Measurements from ENCODE around the gene JAML. TPM values are rescaled to one million over a fixed set of nuclear protein-coding genes. Genes with fewer than 3 reads are reported as not detected.
A peak's percentile ranks its signal among the peaks of the same experiment; 100 is the strongest.

Gene JAML
- total RNA-seq, 2 experiments from 2014 or later = 140 to 144 TPM

DNA sequence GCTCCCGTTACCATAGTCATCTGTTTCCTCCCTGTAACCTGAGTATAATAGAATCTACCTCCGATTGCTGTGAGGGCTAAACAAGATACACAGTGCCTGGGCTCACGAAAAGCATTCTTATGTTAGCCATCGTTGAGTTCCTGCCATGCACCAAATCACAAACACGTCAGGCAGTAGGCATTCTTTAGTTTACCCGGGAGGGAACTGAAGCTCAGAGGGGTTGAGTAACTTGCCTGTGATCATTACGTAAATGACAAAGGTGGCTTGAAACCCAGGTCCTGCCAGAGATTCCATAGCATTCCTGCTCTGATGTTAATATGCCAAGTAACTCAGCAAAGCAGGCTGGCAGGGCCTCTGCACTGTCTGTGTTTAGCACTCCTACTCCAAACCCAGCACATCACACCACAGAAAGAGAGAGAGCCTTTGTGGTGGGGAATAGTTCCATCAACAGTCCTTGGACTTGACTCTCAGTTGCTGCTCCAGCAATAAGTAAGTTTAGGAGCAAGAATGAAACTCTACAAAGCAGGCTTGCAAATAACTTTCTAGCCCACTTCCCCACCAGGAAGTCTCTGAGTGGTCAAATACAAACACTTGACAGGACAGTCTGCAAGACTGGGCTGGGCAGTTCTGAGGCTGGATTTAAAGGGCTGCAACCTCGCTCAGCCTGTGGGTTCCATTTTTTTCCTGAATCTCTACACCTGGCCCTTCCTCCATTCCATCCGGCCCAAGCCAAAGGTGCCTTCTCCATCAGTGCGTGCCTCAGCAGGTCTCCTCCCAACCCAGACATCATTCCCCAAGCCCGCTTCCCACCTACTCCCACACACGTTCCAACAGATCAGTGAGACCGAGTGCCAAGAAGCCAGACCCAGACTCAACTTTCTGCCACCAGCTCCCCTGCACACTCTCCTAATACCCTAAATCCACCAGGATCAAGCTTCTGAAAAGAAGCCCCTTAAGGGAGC, 49.5 kb downstream of the JAML start:
- no peak overlapping the region for H3K27ac Mint-ChIP-seq

DNA sequence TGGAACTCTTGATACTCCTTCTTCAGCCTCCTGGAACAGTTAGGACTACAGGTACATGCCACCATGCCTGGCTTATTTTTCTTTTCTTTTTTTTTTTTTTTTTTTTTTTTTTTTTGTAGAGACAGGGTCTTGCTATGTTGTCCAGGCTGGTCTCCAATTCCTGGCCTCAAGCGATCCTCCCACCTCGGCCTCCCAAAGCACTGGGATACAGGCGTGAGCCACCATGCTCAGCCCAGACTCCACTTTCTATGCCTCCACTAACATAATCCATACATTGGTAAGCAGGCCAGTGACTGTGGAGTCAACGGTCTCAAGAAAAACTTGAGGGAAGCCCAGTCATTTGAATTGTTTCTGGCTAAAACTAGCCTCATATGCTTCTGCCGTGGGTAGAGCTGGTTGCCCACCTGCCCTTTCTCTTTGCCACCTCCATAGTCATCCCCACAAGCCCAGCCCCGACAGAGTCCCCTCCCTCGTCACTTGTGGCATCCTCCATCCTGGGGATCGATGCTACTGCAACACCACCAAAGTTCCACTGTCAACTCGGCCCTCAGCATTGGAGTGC, 50.7 kb downstream of the JAML start:
- H3K4me1 Mint-ChIP-seq (ENCODE audit: low read depth) = peaks cover 10% of the 10 kb centered on the region
- H3K27me3 Mint-ChIP-seq (ENCODE audit: low read depth) = peaks cover 18% of the 10 kb centered on the region
- no peaks in the 10 kb centered on the region for H3K9me3 Mint-ChIP-seq (ENCODE audit: insufficient read depth)
- no peaks in the 10 kb centered on the region for H3K36me3 Mint-ChIP-seq (ENCODE audit: low read depth)
- H3K4me3 Mint-ChIP-seq = no peak overlapping the region
- POLR2A ChIA-PET = no interaction called here
- ATAC-seq (no peak), DNase-seq (no peak)
- CTCF ChIA-PET = interaction anchor here (4.5 kb wide), 1 partner anchor 17 kb away, joined by 83 read pairs; no protein-coding TSS in a partner anchor
- H3K27ac Mint-ChIP-seq = no peak overlapping the region

More for the DNA sequence above, 49.5 kb downstream of the JAML start:
- Mint-ChIP-seq H3K9me3 (ENCODE audit: insufficient read depth) (no peaks in the 10 kb centered on the region), H3K36me3 (ENCODE audit: low read depth) (no peaks in the 10 kb centered on the region), H3K4me1 (ENCODE audit: low read depth) (peaks cover 10% of the 10 kb centered on the region), H3K4me3 (no peak overlapping the region), H3K27me3 (ENCODE audit: low read depth) (peaks cover 15% of the 10 kb centered on the region)
- POLR2A ChIA-PET = no interaction called here
- CTCF ChIA-PET = no interaction called here
- DNase-seq = no peak
- ATAC-seq = no peak

DNA sequence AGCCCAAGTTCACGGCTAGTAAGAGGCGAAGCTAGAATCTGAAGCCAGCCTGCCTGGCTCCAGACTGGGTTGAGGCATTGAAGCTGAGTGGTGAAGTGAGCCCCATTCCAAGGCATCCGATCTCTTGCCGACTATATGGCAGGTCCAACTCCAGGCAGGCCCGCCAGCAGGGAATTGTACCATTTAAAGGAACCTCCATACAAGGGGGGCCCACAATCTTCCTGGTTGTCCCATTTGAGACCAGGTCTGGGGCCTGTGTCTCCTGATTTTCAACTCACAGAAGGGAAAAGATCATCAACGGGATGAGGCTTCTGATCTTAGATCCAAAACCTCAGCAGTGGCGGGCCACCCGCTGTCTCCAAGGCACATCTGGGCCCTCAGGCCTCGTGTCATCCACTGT, 52.5 kb downstream of the JAML start:
- Mint-ChIP-seq H3K27me3 (ENCODE audit: low read depth) (peaks cover 20% of the 10 kb centered on the region), H3K36me3 (ENCODE audit: low read depth) (no peaks in the 10 kb centered on the region), H3K9me3 (ENCODE audit: insufficient read depth) (no peaks in the 10 kb centered on the region), H3K27ac (no peak overlapping the region), H3K4me1 (ENCODE audit: low read depth) (peaks cover 10% of the 10 kb centered on the region), H3K4me3 (no peak overlapping the region)
- POLR2A ChIA-PET = no interaction called here
- CTCF ChIA-PET = interaction anchor here (0.6 to 4.6 kb wide), 46 partner anchors 8 to 716 kb away, joined by 3 to 100 read pairs (median 4); no protein-coding TSS in a partner anchor
- ATAC-seq = no peak
- no peak for DNase-seq

DNA sequence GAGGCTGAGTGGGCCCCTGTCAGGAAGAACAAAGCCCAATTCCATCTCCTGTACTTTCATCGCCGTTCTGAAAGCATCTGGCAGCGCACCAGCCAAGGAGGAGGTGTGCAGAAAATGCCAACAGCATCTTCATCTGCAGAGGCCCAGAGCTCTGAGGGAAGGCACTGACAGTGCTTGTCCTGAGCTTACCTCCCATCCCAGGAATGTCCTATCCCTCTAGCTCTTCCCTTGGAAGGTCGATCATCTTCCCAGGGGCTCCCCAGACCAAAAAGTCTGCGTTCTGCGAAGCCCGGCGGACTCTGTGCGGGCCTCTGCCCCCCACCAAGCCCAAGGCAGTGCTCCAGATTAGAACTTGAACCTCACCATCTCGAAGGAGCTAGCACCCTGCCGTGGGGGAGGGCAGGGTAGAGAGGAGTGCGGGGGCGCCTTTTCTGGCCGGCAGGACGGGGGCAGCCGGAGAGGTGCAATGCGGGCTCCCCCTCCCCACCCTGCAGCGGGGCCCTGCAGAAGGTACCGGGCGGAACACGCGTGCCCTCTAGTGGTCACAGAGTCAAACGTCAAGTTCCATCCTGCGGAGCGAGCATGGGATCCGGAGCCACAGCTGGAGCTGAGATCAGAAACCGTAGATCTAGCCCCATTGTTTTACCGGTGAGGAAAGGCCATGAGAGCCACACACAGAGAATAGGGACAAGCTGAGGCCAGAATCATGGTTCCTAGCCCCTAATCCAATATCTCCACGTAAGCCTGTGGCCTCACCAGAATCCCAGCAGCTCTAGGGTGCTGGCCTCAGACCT, 53.3 kb downstream of the JAML start:
- Mint-ChIP-seq H3K36me3 (ENCODE audit: low read depth) (no peaks in the 10 kb centered on the region), H3K27ac (no peak overlapping the region), H3K4me3 (no peak overlapping the region), H3K4me1 (ENCODE audit: low read depth) (peaks cover 10% of the 10 kb centered on the region), H3K9me3 (ENCODE audit: insufficient read depth) (no peaks in the 10 kb centered on the region), H3K27me3 (ENCODE audit: low read depth) (peaks cover 16% of the 10 kb centered on the region)
- DNase-seq (peak; percentile 82), ATAC-seq (peak; percentile 90)
- ChIA-PET CTCF (interaction anchor here (0.6 to 4.6 kb wide), 67 partner anchors 8 to 715 kb away, joined by 3 to 100 read pairs (median 4); partner anchors contain the start of gene SCN4B), POLR2A (interaction anchor here (0.9 kb wide), 1 partner anchor 15 kb away, joined by 4 read pairs; no protein-coding TSS in a partner anchor)

DNA sequence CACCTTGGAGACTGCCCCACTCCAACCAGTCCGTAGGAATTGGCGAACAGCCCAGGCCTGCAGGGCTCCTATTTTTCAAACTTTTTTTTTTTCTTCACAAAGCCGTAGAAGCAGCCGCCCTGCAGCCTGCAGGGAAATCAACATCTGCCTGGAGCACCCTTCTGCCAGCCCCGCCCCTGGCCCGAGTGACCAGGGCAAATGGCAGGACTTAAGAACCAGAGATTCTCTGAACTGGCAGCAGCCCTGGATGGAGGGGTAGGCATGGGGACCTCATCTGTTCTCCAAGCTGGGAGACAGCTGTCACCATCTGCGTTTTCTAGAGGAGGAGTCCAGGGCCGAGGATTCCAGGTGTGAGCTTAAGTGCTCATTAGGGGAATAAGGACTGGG, 53.9 kb downstream of the JAML start:
- Mint-ChIP-seq H3K27ac (no peak overlapping the region), H3K9me3 (ENCODE audit: insufficient read depth) (no peaks in the 10 kb centered on the region), H3K27me3 (ENCODE audit: low read depth) (peaks cover 10% of the 10 kb centered on the region), H3K36me3 (ENCODE audit: low read depth) (no peaks in the 10 kb centered on the region), H3K4me3 (no peak overlapping the region), H3K4me1 (ENCODE audit: low read depth) (peaks cover 10% of the 10 kb centered on the region)
- ATAC-seq (no peak), DNase-seq (no peak)
- CTCF ChIA-PET = interaction anchor here (0.7 to 4.6 kb wide), 48 partner anchors 10 to 441 kb away, joined by 3 to 100 read pairs (median 5); partner anchors contain the start of gene SCN4B
- POLR2A ChIA-PET = interaction anchor here (0.9 kb wide), 1 partner anchor 14 kb away, joined by 4 read pairs; no protein-coding TSS in a partner anchor

DNA sequence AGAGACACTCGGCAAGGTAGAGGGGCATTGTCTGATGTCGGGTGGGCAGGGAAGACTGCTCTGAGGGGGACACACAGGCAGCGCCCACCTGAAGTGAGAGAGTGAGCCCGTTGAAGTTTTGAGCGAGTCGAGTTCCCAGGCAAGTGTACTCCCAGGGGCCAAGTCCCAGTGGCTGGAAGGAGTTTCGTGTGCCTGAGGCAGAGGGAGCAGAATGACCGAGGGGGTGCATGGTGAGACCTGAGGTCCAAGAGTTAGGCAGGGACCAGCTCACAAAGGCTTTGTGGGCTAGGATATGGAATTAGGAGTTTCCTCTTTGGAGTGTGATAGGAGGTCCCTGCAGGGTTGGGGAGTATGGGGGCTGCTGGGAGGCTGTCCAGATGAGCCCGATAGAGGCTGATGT, 54.6 kb downstream of the JAML start:
- H3K27ac Mint-ChIP-seq = no peak overlapping the region
- ATAC-seq (no peak), DNase-seq (no peak)
- H3K36me3 Mint-ChIP-seq (ENCODE audit: low read depth) = no peaks in the 10 kb centered on the region
- peaks cover 6% of the 10 kb centered on the region for H3K4me1 Mint-ChIP-seq (ENCODE audit: low read depth)
- POLR2A ChIA-PET = no interaction called here
- CTCF ChIA-PET = interaction anchor here (0.6 to 4.6 kb wide), 7 partner anchors 11 to 134 kb away, joined by 3 to 100 read pairs (median 26); partner anchors contain the start of gene CD3E
- peaks cover 7% of the 10 kb centered on the region for H3K27me3 Mint-ChIP-seq (ENCODE audit: low read depth)
- no peaks in the 10 kb centered on the region for H3K9me3 Mint-ChIP-seq (ENCODE audit: insufficient read depth)
- H3K4me3 Mint-ChIP-seq = no peak overlapping the region

DNA sequence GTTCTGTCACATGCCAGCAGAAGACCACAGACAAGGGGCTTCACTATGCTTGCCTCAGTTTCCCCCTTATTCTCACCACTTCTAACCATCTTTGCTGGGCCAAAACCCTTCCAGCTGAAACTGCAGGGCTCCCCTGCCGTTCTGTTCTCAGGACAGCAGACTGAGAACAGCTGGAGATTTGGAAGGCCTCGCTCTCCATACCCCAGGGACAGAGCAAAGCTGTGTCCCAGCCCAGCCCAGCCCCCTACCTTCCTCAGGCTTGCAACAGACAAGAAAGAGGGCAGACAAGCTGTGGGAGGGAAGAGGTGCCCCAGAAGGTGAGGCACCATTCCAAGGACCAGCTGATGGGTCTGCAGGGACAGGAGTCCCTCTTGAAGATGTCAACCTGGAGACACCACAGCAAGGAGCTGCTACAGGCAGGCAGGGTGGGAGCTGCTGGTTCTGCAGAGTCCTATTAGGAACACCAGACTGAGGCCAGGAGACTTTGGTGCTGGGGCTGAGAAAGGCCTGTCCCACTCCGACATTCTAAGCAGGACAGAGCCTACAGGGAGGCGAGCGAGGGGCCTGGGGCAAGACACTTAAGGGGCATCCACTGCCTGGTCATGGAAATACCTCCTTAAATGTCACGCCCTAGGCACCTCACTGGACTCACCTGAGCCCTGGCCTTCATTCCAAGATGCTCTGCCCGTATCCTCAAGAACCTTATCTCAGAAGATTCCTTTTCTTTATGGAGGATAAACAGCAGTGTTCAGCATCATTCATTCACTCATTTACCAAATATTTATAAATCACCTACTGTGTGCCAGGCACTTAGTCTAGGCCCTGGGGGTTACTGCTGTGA, 55.3 kb downstream of the JAML start:
- CTCF ChIA-PET = interaction anchor here (0.9 to 4.6 kb wide), 5 partner anchors 11 to 135 kb away, joined by 3 to 100 read pairs (median 44); partner anchors contain the start of gene CD3E
- DNase-seq = no peak
- ATAC-seq = no peak
- Mint-ChIP-seq H3K4me1 (ENCODE audit: low read depth) (peaks cover 6% of the 10 kb centered on the region), H3K36me3 (ENCODE audit: low read depth) (no peaks in the 10 kb centered on the region), H3K27ac (no peak overlapping the region), H3K4me3 (no peak overlapping the region), H3K27me3 (ENCODE audit: low read depth) (peaks cover 9% of the 10 kb centered on the region), H3K9me3 (ENCODE audit: insufficient read depth) (no peaks in the 10 kb centered on the region)
- POLR2A ChIA-PET = no interaction called here

DNA sequence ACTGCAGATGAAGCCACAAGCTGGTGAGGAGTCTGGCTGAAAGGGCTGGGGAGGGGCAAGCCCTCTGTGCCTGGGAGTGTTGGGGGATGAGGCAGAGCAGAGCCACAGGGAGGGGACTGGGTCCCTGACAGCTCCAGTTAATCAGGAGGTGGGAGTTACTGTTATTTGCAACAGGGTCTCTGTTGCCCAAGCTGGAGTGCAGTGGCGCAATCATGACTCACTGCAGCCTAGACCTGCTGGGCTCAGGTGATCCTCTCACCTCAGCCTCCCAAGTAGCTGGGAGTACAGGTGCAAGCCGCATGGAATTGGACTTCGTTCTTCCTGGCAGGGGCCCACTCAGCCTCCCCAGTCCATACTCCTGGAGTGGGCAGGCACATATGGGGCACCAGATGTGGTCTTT, 56.1 kb downstream of the JAML start:
- ATAC-seq (no peak), DNase-seq (no peak)
- Mint-ChIP-seq H3K4me3 (no peak overlapping the region), H3K27me3 (ENCODE audit: low read depth) (peaks cover 11% of the 10 kb centered on the region), H3K27ac (no peak overlapping the region), H3K4me1 (ENCODE audit: low read depth) (peaks cover 6% of the 10 kb centered on the region), H3K36me3 (ENCODE audit: low read depth) (no peaks in the 10 kb centered on the region), H3K9me3 (ENCODE audit: insufficient read depth) (no peaks in the 10 kb centered on the region)
- ChIA-PET CTCF (interaction anchor here (0.5 to 4.6 kb wide), 2 partner anchors 23 to 742 kb away, joined by 3 to 100 read pairs; no protein-coding TSS in a partner anchor), POLR2A (no interaction called here)

DNA sequence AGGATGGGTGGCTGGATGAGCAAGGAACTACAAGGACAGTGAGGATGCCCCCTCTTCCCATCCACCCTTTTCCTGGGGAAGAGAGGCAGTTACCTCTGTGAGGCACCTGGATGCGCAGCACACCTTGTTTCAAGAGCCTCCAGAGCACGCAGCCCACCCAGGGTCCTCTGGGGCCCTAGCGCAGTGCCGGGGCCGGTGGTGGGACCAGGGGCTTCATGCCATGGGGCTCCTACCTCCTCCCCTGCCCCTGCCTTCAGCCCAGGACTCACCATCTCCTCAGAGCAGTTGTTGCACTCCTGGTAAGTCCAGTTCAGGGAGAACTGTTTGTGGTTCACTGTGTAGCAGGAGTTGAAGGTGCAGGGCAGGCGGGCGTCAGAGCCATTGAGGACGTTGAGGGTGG, 56.5 kb downstream of the JAML start:
- no peak for DNase-seq
- H3K4me1 Mint-ChIP-seq (ENCODE audit: low read depth) = peaks cover 6% of the 10 kb centered on the region
- ATAC-seq = no peak
- CTCF ChIA-PET = interaction anchor here (1.3 to 4.6 kb wide), 2 partner anchors 22 to 89 kb away, joined by 3 to 100 read pairs; no protein-coding TSS in a partner anchor
- no peak overlapping the region for H3K27ac Mint-ChIP-seq
- no peaks in the 10 kb centered on the region for H3K9me3 Mint-ChIP-seq (ENCODE audit: insufficient read depth)
- POLR2A ChIA-PET = no interaction called here
- peaks cover 15% of the 10 kb centered on the region for H3K27me3 Mint-ChIP-seq (ENCODE audit: low read depth)
- H3K4me3 Mint-ChIP-seq = no peak overlapping the region
- no peaks in the 10 kb centered on the region for H3K36me3 Mint-ChIP-seq (ENCODE audit: low read depth)

DNA sequence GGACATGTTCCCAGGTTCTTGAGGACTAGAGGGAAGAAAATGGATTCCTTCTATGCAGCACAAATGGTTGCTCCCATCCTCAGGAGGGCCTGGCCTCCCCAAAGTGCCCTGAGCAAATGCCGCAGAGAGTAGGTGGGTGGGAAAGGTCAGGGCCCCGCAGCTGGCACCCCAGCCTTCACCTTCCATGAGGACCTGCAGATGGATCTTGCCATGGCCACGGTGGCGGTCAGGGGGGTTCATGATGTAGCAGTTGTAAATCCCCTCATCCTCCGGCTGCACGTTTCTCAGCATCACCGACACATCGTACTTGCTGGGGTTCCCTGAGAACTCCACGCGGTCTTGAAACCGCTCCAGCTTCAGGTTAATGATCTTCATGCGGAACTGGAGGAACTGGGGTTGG, 56.9 kb downstream of the JAML start:
- peaks cover 6% of the 10 kb centered on the region for H3K4me1 Mint-ChIP-seq (ENCODE audit: low read depth)
- H3K27me3 Mint-ChIP-seq (ENCODE audit: low read depth) = peaks cover 18% of the 10 kb centered on the region
- ChIA-PET CTCF (interaction anchor here (1.3 kb wide), 1 partner anchor 89 kb away, joined by 3 read pairs; no protein-coding TSS in a partner anchor), POLR2A (interaction anchor here (0.8 kb wide), 1 partner anchor 30 kb away, joined by 3 read pairs; no protein-coding TSS in a partner anchor)
- H3K36me3 Mint-ChIP-seq (ENCODE audit: low read depth) = no peaks in the 10 kb centered on the region
- H3K4me3 Mint-ChIP-seq = no peak overlapping the region
- no peak overlapping the region for H3K27ac Mint-ChIP-seq
- no peak for ATAC-seq
- no peak for DNase-seq
- H3K9me3 Mint-ChIP-seq (ENCODE audit: insufficient read depth) = no peaks in the 10 kb centered on the region

Measured in activated CD8-positive, alpha-beta T cell treated with anti-CD3 and anti-CD28 coated beads, Interleukin-2, amount 10 ng/mL, durations not matched to agents 7 days and 5 days (primary cell).